ENCODE data around the gene RAB24.

GRCh38 chr5:177312649-177313181 is 9.2 kb upstream of the RAB24 start:
- TF ChIP-seq, protein P1, sequence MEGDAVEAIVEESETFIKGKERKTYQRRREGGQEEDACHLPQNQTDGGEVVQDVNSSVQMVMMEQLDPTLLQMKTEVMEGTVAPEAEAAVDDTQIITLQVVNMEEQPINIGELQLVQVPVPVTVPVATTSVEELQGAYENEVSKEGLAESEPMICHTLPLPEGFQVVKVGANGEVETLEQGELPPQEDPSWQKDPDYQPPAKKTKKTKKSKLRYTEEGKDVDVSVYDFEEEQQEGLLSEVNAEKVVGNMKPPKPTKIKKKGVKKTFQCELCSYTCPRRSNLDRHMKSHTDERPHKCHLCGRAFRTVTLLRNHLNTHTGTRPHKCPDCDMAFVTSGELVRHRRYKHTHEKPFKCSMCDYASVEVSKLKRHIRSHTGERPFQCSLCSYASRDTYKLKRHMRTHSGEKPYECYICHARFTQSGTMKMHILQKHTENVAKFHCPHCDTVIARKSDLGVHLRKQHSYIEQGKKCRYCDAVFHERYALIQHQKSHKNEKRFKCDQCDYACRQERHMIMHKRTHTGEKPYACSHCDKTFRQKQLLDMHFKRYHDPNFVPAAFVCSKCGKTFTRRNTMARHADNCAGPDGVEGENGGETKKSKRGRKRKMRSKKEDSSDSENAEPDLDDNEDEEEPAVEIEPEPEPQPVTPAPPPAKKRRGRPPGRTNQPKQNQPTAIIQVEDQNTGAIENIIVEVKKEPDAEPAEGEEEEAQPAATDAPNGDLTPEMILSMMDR (IDR thresholded peaks at IDR 0.05): peak; percentile 13; the same call in 1 of the 2 replicates
- no peak for TF ChIP-seq SIN3A (IDR thresholded peaks at IDR 0.05; ENCODE audit: borderline replicate concordance, insufficient read depth, low read depth, low read length)
- no peak for TF ChIP-seq POLR2AphosphoS5 (IDR thresholded peaks at IDR 0.05; ENCODE audit: low read depth, low read length)
- TF ChIP-seq, protein P2, sequence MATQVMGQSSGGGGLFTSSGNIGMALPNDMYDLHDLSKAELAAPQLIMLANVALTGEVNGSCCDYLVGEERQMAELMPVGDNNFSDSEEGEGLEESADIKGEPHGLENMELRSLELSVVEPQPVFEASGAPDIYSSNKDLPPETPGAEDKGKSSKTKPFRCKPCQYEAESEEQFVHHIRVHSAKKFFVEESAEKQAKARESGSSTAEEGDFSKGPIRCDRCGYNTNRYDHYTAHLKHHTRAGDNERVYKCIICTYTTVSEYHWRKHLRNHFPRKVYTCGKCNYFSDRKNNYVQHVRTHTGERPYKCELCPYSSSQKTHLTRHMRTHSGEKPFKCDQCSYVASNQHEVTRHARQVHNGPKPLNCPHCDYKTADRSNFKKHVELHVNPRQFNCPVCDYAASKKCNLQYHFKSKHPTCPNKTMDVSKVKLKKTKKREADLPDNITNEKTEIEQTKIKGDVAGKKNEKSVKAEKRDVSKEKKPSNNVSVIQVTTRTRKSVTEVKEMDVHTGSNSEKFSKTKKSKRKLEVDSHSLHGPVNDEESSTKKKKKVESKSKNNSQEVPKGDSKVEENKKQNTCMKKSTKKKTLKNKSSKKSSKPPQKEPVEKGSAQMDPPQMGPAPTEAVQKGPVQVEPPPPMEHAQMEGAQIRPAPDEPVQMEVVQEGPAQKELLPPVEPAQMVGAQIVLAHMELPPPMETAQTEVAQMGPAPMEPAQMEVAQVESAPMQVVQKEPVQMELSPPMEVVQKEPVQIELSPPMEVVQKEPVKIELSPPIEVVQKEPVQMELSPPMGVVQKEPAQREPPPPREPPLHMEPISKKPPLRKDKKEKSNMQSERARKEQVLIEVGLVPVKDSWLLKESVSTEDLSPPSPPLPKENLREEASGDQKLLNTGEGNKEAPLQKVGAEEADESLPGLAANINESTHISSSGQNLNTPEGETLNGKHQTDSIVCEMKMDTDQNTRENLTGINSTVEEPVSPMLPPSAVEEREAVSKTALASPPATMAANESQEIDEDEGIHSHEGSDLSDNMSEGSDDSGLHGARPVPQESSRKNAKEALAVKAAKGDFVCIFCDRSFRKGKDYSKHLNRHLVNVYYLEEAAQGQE (IDR thresholded peaks at IDR 0.05; ENCODE audit: insufficient read depth in 1 of 2, low read depth in 2 of 2, low read length in 1 of 2): no peak
- TF ChIP-seq TCF7L2 (IDR thresholded peaks at IDR 0.05; ENCODE audit: low read depth, low read length): no peak

All from Panc1 (cell line).